SK-N-SH treated with all-trans-retinoic acid at 6 μM for 48 hours (cell line): ENCODE data around the gene GLDN.

ENCODE experiments used
- CSDC2 ChIP-seq: fragments of 250-450 bp; sonication (Bioruptor Pico); IDR thresholded peaks from 2 replicates; pipeline ENCODE4 v1.5.0; 2020; ENCODE audit warnings: mild to moderate bottlenecking, moderate library complexity
- TOX ChIP-seq: fragments of 250-450 bp; sonication (Bioruptor Pico); IDR thresholded peaks from 2 replicates; pipeline ENCODE4 v1.8.0; 2021; ENCODE audit warnings: mild to moderate bottlenecking, moderate library complexity, borderline replicate concordance
- ZFP30 ChIP-seq: fragments of 450-650 bp; formaldehyde crosslinking; IDR thresholded peaks from 2 replicates; pipeline ENCODE4 v1.5.0; 2022; ENCODE audit warnings: mild to moderate bottlenecking, moderate library complexity

- TF ChIP-seq ZFP30 (CRISPR knock-in tag) (no peak), CSDC2 (CRISPR knock-in tag) (no peak), TOX (no peak)
Observed at GRCh38 chr15:51359981-51360380, 18.5 kb downstream of the GLDN start.
